Skin epidermis (tissue), 12 donors: ENCODE measurements around the gene MRPS6.
A peak's percentile ranks its signal among the peaks of the same experiment; 100 is the strongest.

ENCODE experiments used
- H3K27ac ChIP-seq, 21 experiments: fragments of 200-600 bp; sonication (generic) in 11 of 21; one replicate each; pipeline ENCODE4 v1.5.0; 2020; ENCODE audit warnings: mild to moderate bottlenecking in 3 of 21, inconsistent platforms in 2 of 21, moderate library complexity in 2 of 21
- H3K4me3 ChIP-seq, 7 experiments: fragments of 200-600 bp; sonication (generic) in 2 of 7; one replicate each; pipeline ENCODE4 v1.5.0; 2020; ENCODE audit warnings: inconsistent platforms in 2 of 7, mild to moderate bottlenecking in 2 of 7, moderate library complexity in 1 of 7

The MRPS6 gene

GRCh38 chr21:34092262-34092921 is 19.0 kb downstream of the MRPS6 start:
- no peak overlapping the region for H3K27ac ChIP-seq
- no peak overlapping the region for H3K4me3 ChIP-seq

- Histone ChIP-seq H3K4me3 (no peak overlapping the region), H3K27ac (no peak overlapping the region)
These were observed 19.7 kb downstream of the MRPS6 start for GRCh38 chr21:34093083-34093482.

DNA sequence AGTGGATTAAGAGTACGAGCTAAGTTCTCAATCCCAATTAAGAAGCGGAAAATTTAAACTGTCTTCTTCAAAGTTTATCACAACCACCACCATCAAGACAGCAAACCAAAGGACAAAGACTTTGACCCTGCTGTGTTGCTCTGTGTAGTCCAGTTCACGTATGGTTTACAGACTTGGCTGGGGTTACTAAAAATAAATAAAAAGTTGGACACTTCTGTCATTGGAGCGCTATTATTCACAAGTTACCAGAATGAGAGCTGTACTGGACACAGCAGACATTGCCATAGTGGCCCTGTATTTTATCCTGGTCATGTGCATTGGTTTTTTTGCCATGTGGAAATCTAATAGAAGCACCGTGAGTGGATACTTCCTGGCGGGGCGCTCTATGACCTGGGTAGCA is 21.6 kb downstream of the MRPS6 start:
- Histone ChIP-seq H3K27ac (no peak overlapping the region), H3K4me3 (no peak overlapping the region)

- Histone ChIP-seq H3K4me3 (no peak overlapping the region), H3K27ac (no peak overlapping the region)
These were observed 24.1 kb downstream of the MRPS6 start for GRCh38 chr21:34097442-34097841.

DNA sequence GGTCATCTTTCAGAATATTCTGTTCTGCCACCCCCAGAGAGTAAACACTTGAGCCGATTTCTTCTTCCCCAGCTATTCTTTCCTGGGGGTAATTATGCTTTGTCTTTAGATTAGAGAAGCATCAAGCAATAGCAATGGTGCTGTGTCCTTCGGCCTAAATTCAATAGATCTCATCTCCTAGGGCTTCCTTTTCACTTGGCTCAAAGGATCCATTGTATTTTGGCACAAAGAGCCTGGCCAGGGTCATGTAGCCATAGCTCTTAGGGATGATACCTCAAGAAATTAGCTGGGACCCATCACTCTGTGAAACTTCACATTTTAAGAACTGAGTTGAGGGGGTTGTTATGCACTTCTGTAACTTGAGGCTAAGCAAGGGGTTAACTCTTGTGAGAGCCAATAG is 27.0 kb downstream of the MRPS6 start:
- Histone ChIP-seq H3K27ac (no peak overlapping the region), H3K4me3 (no peak overlapping the region)

- H3K27ac ChIP-seq, result no peak overlapping the region
- no peak overlapping the region for H3K4me3 ChIP-seq
These were observed 27.4 kb downstream of the MRPS6 start for GRCh38 chr21:34100790-34101189.

GRCh38 chr21:34105947-34106541 is 32.7 kb downstream of the MRPS6 start:
- Histone ChIP-seq H3K27ac (no peak overlapping the region), H3K4me3 (no peak overlapping the region)

DNA sequence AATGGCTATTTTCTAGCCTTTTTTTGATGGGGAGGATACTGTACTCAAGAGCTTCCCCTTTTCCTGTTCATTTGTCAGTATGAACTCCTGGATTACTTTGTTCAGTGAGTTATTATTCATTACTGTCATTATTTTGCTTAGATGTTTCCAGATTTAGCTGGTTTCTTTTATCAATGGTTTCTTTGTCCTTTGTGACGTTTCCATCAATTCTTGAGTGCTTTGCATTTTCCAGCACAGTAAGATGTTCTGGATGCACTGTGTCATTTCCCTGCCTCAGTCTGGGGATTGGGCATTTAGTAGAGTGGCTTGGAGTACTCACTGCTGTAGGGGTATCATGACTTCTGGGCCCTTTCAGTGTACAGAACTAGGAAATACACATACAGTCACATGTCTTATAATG is 34.2 kb downstream of the MRPS6 start:
- H3K27ac ChIP-seq, result no peak overlapping the region
- no peak overlapping the region for H3K4me3 ChIP-seq

- no peak overlapping the region for H3K4me3 ChIP-seq
These were observed 35.7 kb downstream of the MRPS6 start for GRCh38 chr21:34109075-34109474.

GRCh38 chr21:34110594-34111202 is 37.3 kb downstream of the MRPS6 start:
- Histone ChIP-seq H3K27ac (no peak overlapping the region), H3K4me3 (no peak overlapping the region)

More at GRCh38 chr21:34109075-34109474, 35.7 kb downstream of the MRPS6 start:
- H3K27ac ChIP-seq, result no peak overlapping the region

- H3K4me3 ChIP-seq, result no peak overlapping the region
- H3K27ac ChIP-seq, result no peak overlapping the region
These were observed 39.1 kb downstream of the MRPS6 start for GRCh38 chr21:34112316-34113033.

GRCh38 chr21:34113842-34114241 is 40.5 kb downstream of the MRPS6 start:
- Histone ChIP-seq H3K4me3 (no peak overlapping the region), H3K27ac (no peak overlapping the region)

GRCh38 chr21:34115160-34115559 is 41.8 kb downstream of the MRPS6 start:
- H3K4me3 ChIP-seq, result no peak overlapping the region
- no peak overlapping the region for H3K27ac ChIP-seq

DNA sequence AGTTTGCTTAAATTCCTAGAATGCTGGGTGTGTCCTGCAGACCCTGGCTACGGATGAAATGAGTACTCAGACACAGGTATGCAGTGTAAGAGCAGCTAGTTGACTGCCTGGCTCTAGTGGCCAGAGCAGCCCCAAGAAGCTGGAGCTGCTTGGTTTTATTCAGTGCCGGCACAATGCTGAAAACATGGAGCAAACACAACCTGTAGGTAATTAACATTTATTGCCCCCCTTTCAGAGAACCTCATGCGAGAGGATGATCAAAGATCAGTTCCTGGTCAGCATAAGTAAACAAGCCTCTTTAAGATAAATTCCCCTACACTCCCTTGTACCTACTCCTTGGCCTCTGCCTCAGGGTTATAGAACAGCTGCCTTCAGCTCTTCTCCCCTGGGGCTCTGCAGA is 43.2 kb downstream of the MRPS6 start:
- no peak overlapping the region for H3K27ac ChIP-seq

GRCh38 chr21:34120867-34121266 is 47.5 kb downstream of the MRPS6 start:
- Histone ChIP-seq H3K4me3 (no peak overlapping the region), H3K27ac (no peak overlapping the region)

More for the DNA sequence above, 43.2 kb downstream of the MRPS6 start:
- H3K4me3 ChIP-seq, result no peak overlapping the region

- Histone ChIP-seq H3K27ac (no peak overlapping the region), H3K4me3 (no peak overlapping the region)
These were observed 48.7 kb downstream of the MRPS6 start for GRCh38 chr21:34122047-34122446.

DNA sequence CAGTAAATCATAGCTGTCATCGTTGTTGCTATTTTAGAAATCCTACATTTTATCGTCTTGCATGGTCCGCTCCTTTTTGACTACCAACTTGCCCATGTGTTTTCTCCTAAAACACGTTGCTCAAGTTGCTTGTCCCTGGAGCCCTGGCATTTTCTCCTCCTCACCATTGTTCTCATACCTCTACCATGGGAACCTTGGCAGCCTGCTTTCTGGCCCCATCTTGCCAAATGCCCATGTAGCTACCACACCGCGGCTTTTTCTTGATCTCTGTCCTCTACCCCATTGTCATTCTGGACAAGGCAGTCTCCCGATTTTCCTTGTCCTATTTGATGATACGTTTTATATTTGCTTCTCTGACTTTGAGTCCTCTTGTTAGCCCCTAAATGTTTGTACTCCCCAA is 50.2 kb downstream of the MRPS6 start:
- Histone ChIP-seq H3K27ac (no peak overlapping the region), H3K4me3 (no peak overlapping the region)

- no peak overlapping the region for H3K4me3 ChIP-seq
- H3K27ac ChIP-seq, result no peak overlapping the region
These were observed 52.9 kb downstream of the MRPS6 start for GRCh38 chr21:34126269-34126668.

DNA sequence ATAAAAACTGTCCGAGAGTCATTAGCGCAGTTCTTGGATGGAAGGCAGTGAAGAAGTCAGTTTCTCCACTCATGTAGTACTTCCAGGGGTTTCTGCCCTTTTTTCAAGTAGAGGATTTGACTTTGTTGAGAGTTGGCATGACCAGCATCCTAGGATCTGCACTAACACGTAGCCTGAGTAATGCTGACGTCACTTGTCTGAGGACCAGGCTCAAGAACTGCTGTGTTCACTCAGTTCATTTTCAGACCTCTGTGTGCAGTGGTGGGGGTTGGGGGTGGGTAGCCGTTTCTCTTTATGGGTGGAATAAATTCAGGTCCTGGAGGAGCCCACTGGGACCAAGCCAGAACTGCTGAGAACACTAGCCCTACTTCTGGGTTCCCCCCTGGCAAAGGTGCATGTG is 53.3 kb downstream of the MRPS6 start:
- Histone ChIP-seq H3K27ac (peak overlapping the region in 1 of 21 experiments; percentile 57), H3K4me3 (no peak overlapping the region)

DNA sequence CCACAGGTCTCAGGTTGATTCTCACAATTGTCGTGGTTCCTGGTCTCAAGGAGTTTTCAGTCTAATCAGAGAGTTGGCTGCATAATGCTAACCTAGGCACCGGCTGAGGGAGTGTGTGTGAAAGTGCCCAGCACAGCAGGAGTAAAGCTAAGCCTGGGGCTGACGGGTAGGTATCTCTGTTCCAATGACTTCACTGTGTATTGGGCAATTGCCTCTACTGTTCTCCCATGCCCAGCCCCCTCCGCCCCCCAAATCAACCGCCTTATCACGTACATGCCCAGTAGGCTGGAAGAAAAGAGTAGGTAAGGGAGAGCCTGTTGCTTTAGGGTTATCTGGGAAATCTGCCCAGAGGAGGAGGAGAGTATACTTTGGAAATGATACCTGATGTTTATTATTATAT is 54.7 kb downstream of the MRPS6 start:
- Histone ChIP-seq H3K27ac (peak overlapping the region in 7 of 21 experiments; percentile 4 to 73 (median 48)), H3K4me3 (no peak overlapping the region)

GRCh38 chr21:34128674-34129038 is 55.3 kb downstream of the MRPS6 start:
- Histone ChIP-seq H3K4me3 (no peak overlapping the region), H3K27ac (peak overlapping the region in 12 of 21 experiments; percentile 29 to 76 (median 54))
